ENCODE results near the gene NBPF3.
"Not testable (repeated sequence)": the region's sequence is repeated elsewhere in the genome, so short reads cannot be mapped to it uniquely, and the experiment has no call there.

Gene NBPF3

GRCh38 chr1:21514245-21514644 is 74.3 kb downstream of the NBPF3 start:
- Histone ChIP-seq H3K4me1 (ENCODE audit: control insufficient read depth in 5 of 5, insufficient read depth in 5 of 5, low read length in 5 of 5) (peaks cover 4 to 32% (median 25%) of the 10 kb centered on the region in 5 donors), H3K27ac (ENCODE audit: low read depth, low read length) (no peak overlapping the region), H3K9ac (ENCODE audit: low read length in 5 of 5) (no peak overlapping the region), H3K36me3 (ENCODE audit: control insufficient read depth in 5 of 5, insufficient read depth in 5 of 5, low read length in 5 of 5) (no peaks in the 10 kb centered on the region), H3K4me3 (ENCODE audit: low read depth in 1 of 5, low read length in 5 of 5) (no peak overlapping the region), H3K9me3 (ENCODE audit: control insufficient read depth in 5 of 5, low read length in 5 of 5) (no peaks in the 10 kb centered on the region), H3K27me3 (ENCODE audit: control insufficient read depth in 5 of 5, insufficient read depth in 4 of 5, low read length in 5 of 5) (peaks cover 0 to 10% (median 0%) of the 10 kb centered on the region in 5 donors)

- H3K36me3 ChIP-seq (ENCODE audit: control insufficient read depth in 5 of 5, insufficient read depth in 5 of 5, low read length in 5 of 5): no peaks in the 10 kb centered on the region
- no peak overlapping the region for H3K27ac ChIP-seq (ENCODE audit: low read depth, low read length)
- H3K4me1 ChIP-seq (ENCODE audit: control insufficient read depth in 5 of 5, insufficient read depth in 5 of 5, low read length in 5 of 5): peaks cover 0 to 9% (median 2%) of the 10 kb centered on the region in 5 donors
- no peaks in the 10 kb centered on the region for H3K9me3 ChIP-seq (ENCODE audit: control insufficient read depth in 5 of 5, low read length in 5 of 5)
- no peak overlapping the region for H3K4me3 ChIP-seq (ENCODE audit: low read depth in 1 of 5, low read length in 5 of 5)
- no peak overlapping the region for H3K9ac ChIP-seq (ENCODE audit: low read length in 5 of 5)
- H3K27me3 ChIP-seq (ENCODE audit: control insufficient read depth in 5 of 5, insufficient read depth in 4 of 5, low read length in 5 of 5): no peaks in the 10 kb centered on the region
Observed at GRCh38 chr1:21517161-21517589, 77.2 kb downstream of the NBPF3 start.

- Histone ChIP-seq H3K4me3 (ENCODE audit: low read depth in 1 of 5, low read length in 5 of 5) (no peak overlapping the region), H3K36me3 (ENCODE audit: control insufficient read depth in 5 of 5, insufficient read depth in 5 of 5, low read length in 5 of 5) (no peaks in the 10 kb centered on the region), H3K4me1 (ENCODE audit: control insufficient read depth in 5 of 5, insufficient read depth in 5 of 5, low read length in 5 of 5) (peaks cover 0 to 6% (median 0%) of the 10 kb centered on the region in 5 donors), H3K27me3 (ENCODE audit: control insufficient read depth in 5 of 5, insufficient read depth in 4 of 5, low read length in 5 of 5) (no peaks in the 10 kb centered on the region), H3K9ac (ENCODE audit: low read length in 5 of 5) (no peak overlapping the region), H3K9me3 (ENCODE audit: control insufficient read depth in 5 of 5, low read length in 5 of 5) (no peaks in the 10 kb centered on the region), H3K27ac (ENCODE audit: low read depth, low read length) (no peak overlapping the region)
Observed at GRCh38 chr1:21517660-21518480, 77.9 kb downstream of the NBPF3 start.

DNA sequence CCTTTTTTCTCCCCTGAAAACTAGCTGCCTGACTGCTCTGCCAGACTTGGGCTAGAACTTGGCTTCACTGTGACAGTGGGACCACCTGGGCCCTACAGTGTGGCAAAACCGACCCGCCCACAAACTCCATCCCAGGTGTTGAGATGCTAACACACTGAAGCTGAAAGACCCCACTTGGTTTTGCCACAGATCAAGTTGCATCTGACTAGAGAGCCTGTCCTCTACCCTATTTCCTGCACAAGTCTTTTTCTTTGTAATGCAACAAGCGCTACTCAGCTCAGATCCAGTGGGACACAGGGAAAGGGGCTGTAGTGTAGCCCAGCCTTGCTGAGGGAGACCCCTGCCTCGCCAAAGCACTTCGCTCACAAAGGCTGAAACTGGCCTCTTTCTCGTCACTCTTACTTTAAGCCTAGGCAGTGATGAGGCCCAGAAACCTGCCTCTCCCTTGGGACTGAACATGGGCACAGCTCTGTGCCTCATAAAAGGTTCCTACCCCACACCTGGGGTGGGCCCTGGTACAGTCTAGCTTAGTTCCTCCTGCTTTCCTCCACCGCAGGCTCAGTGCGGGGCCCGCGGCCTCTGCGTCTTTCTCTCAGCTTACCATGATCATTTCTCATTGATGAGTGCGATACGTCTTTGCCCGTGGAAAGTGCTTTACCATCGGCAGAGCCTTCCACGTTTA is 79.0 kb downstream of the NBPF3 start:
- no peaks in the 10 kb centered on the region for H3K9me3 ChIP-seq (ENCODE audit: control insufficient read depth in 5 of 5, low read length in 5 of 5)
- H3K4me1 ChIP-seq (ENCODE audit: control insufficient read depth in 5 of 5, insufficient read depth in 5 of 5, low read length in 5 of 5): peaks cover 0 to 6% (median 0%) of the 10 kb centered on the region in 5 donors
- H3K27ac ChIP-seq (ENCODE audit: low read depth, low read length): no peak overlapping the region
- H3K4me3 ChIP-seq (ENCODE audit: low read depth in 1 of 5, low read length in 5 of 5): no peak overlapping the region
- no peaks in the 10 kb centered on the region for H3K27me3 ChIP-seq (ENCODE audit: control insufficient read depth in 5 of 5, insufficient read depth in 4 of 5, low read length in 5 of 5)
- no peaks in the 10 kb centered on the region for H3K36me3 ChIP-seq (ENCODE audit: control insufficient read depth in 5 of 5, insufficient read depth in 5 of 5, low read length in 5 of 5)
- no peak overlapping the region for H3K9ac ChIP-seq (ENCODE audit: low read length in 5 of 5)

GRCh38 chr1:21519486-21520070 is 79.6 kb downstream of the NBPF3 start:
- H3K27me3 ChIP-seq (ENCODE audit: control insufficient read depth in 5 of 5, insufficient read depth in 4 of 5, low read length in 5 of 5); H3K4me1 ChIP-seq (ENCODE audit: control insufficient read depth in 5 of 5, insufficient read depth in 5 of 5, low read length in 5 of 5); H3K27ac ChIP-seq (ENCODE audit: low read depth, low read length); H3K9ac ChIP-seq (ENCODE audit: low read length in 5 of 5); H3K4me3 ChIP-seq (ENCODE audit: low read depth in 1 of 5, low read length in 5 of 5); H3K9me3 ChIP-seq (ENCODE audit: control insufficient read depth in 5 of 5, low read length in 5 of 5); H3K36me3 ChIP-seq (ENCODE audit: control insufficient read depth in 5 of 5, insufficient read depth in 5 of 5, low read length in 5 of 5): not testable (repeated sequence)

DNA sequence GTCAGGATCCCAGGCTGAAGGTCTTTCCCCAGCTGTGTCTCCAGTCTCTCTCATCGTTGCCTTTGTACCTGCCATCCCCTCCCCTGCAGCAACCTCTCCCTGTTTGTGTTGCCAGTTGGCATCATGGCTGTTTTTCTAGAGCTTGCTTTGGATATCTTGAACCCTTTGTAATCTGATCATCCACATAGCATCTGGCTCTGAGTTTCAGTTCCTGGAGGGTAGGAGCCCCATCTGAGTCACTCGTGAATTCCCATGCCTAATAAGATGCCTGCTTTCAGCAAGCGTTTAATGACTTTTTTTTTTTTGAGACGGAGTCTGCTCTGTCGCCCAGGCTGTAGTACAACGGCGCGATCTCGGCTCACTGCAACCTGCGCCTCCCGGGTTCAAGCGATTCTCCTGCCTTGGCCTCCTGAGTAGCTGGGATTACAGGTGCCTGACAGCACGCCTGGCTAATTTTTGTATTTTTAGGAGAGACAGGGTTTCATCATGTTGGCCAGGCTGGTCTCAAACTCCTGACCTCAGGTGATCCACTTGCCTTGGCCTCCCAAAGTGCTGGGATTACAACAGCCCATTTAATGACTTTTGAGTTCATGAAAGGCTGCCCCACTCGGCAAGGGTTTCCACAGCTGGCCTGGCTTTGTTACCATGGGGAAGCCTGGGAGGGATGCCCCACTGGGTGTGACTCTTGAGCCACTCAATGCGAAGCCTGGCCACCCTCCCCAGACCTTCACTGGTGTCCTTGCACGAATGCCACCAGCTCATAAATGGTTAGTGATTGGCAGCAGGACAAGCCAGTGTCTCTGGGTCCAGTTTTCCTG is 81.2 kb downstream of the NBPF3 start:
- Histone ChIP-seq H3K9ac (ENCODE audit: low read length in 5 of 5) (no peak overlapping the region), H3K27me3 (ENCODE audit: control insufficient read depth in 5 of 5, insufficient read depth in 4 of 5, low read length in 5 of 5) (no peaks in the 10 kb centered on the region), H3K27ac (ENCODE audit: low read depth, low read length) (no peak overlapping the region), H3K4me3 (ENCODE audit: low read depth in 1 of 5, low read length in 5 of 5) (no peak overlapping the region), H3K36me3 (ENCODE audit: control insufficient read depth in 5 of 5, insufficient read depth in 5 of 5, low read length in 5 of 5) (no peaks in the 10 kb centered on the region), H3K9me3 (ENCODE audit: control insufficient read depth in 5 of 5, low read length in 5 of 5) (no peaks in the 10 kb centered on the region), H3K4me1 (ENCODE audit: control insufficient read depth in 5 of 5, insufficient read depth in 5 of 5, low read length in 5 of 5) (peaks cover 0 to 17% (median 10%) of the 10 kb centered on the region in 5 donors)

GRCh38 chr1:21521717-21522060 is 81.8 kb downstream of the NBPF3 start:
- Histone ChIP-seq H3K4me3 (ENCODE audit: low read depth in 1 of 5, low read length in 5 of 5) (no peak overlapping the region), H3K4me1 (ENCODE audit: control insufficient read depth in 5 of 5, insufficient read depth in 5 of 5, low read length in 5 of 5) (peaks cover 0 to 17% (median 10%) of the 10 kb centered on the region in 5 donors)

GRCh38 chr1:21522525-21523038 is 82.6 kb downstream of the NBPF3 start:
- Histone ChIP-seq H3K27ac (ENCODE audit: low read depth, low read length) (no peak overlapping the region), H3K4me3 (ENCODE audit: low read depth in 1 of 5, low read length in 5 of 5) (no peak overlapping the region), H3K9me3 (ENCODE audit: control insufficient read depth in 5 of 5, low read length in 5 of 5) (no peaks in the 10 kb centered on the region), H3K36me3 (ENCODE audit: control insufficient read depth in 5 of 5, insufficient read depth in 5 of 5, low read length in 5 of 5) (no peaks in the 10 kb centered on the region), H3K4me1 (ENCODE audit: control insufficient read depth in 5 of 5, insufficient read depth in 5 of 5, low read length in 5 of 5) (peaks cover 0 to 17% (median 10%) of the 10 kb centered on the region in 5 donors), H3K9ac (ENCODE audit: low read length in 5 of 5) (no peak overlapping the region), H3K27me3 (ENCODE audit: control insufficient read depth in 5 of 5, insufficient read depth in 4 of 5, low read length in 5 of 5) (no peaks in the 10 kb centered on the region)

More at GRCh38 chr1:21521717-21522060, 81.8 kb downstream of the NBPF3 start:
- Histone ChIP-seq H3K27me3 (ENCODE audit: control insufficient read depth in 5 of 5, insufficient read depth in 4 of 5, low read length in 5 of 5) (no peaks in the 10 kb centered on the region), H3K9ac (ENCODE audit: low read length in 5 of 5) (no peak overlapping the region), H3K9me3 (ENCODE audit: control insufficient read depth in 5 of 5, low read length in 5 of 5) (no peaks in the 10 kb centered on the region), H3K27ac (ENCODE audit: low read depth, low read length) (no peak overlapping the region), H3K36me3 (ENCODE audit: control insufficient read depth in 5 of 5, insufficient read depth in 5 of 5, low read length in 5 of 5) (no peaks in the 10 kb centered on the region)

DNA sequence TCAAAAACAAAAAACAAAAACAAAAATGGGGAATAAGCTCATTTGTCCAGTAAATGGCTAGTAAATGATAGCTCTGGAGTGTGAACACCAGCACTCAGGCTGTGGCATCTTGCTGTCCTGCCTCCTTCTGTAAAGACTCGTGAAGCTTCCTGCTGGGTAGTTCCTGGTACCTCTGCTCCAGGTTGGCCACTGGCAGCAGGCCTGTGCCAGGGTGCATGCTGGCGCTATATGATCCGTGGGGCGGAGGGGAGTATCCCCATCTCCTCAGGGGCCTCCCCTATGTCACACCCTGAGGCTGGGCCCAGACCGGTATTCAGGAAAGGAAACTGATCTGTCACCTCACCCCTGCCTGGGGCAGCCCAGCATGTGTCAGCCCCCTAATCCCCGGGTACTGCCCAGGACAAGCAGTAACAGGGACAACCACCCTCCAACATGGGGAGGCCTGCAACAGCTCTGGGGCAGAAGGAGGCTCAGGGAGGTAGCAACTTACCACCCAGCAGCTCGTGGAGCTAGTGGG is 83.4 kb downstream of the NBPF3 start:
- H3K4me3 ChIP-seq (ENCODE audit: low read depth in 1 of 5, low read length in 5 of 5): no peak overlapping the region
- H3K27ac ChIP-seq (ENCODE audit: low read depth, low read length): no peak overlapping the region
- no peak overlapping the region for H3K9ac ChIP-seq (ENCODE audit: low read length in 5 of 5)
- no peaks in the 10 kb centered on the region for H3K36me3 ChIP-seq (ENCODE audit: control insufficient read depth in 5 of 5, insufficient read depth in 5 of 5, low read length in 5 of 5)
- no peaks in the 10 kb centered on the region for H3K27me3 ChIP-seq (ENCODE audit: control insufficient read depth in 5 of 5, insufficient read depth in 4 of 5, low read length in 5 of 5)
- no peaks in the 10 kb centered on the region for H3K9me3 ChIP-seq (ENCODE audit: control insufficient read depth in 5 of 5, low read length in 5 of 5)
- H3K4me1 ChIP-seq (ENCODE audit: control insufficient read depth in 5 of 5, insufficient read depth in 5 of 5, low read length in 5 of 5): peaks cover 0 to 17% (median 10%) of the 10 kb centered on the region in 5 donors
